ENCODE data around the gene BNC2.

Gene BNC2

GRCh38 chr9:16398691-16399090, 471.8 kb downstream of the BNC2 start:
- DNase-seq, result no peak

- DNase-seq, result peak; percentile 47
These were observed 474.1 kb downstream of the BNC2 start for GRCh38 chr9:16396389-16396788.

- no peak for DNase-seq
These were observed 479.1 kb downstream of the BNC2 start for GRCh38 chr9:16391369-16391768.

- DNase-seq, result no peak
These were observed 483.1 kb downstream of the BNC2 start for GRCh38 chr9:16387382-16387781.

GRCh38 chr9:16386827-16387077, 483.7 kb downstream of the BNC2 start:
- DNase-seq, result no peak

- DNase-seq, result peak; percentile 51
These were observed 484.3 kb downstream of the BNC2 start for GRCh38 chr9:16386007-16386826.

- peak; percentile 83 for DNase-seq
These were observed 484.9 kb downstream of the BNC2 start for GRCh38 chr9:16385590-16385989.

- DNase-seq, result no peak
These were observed 485.5 kb downstream of the BNC2 start for GRCh38 chr9:16384993-16385392.

GRCh38 chr9:16377311-16377710, 493.2 kb downstream of the BNC2 start:
- no peak for DNase-seq

GRCh38 chr9:16371306-16371705, 499.2 kb downstream of the BNC2 start:
- no peak for DNase-seq

- DNase-seq, result no peak
These were observed 499.8 kb downstream of the BNC2 start for GRCh38 chr9:16370647-16371046.

GRCh38 chr9:16369427-16369826, 501.0 kb downstream of the BNC2 start:
- no peak for DNase-seq

- DNase-seq, result peak; percentile 92
These were observed 502.0 kb downstream of the BNC2 start for GRCh38 chr9:16368237-16369087.

- peak; percentile 94 for DNase-seq
These were observed 502.8 kb downstream of the BNC2 start for GRCh38 chr9:16367605-16368231.

- no peak for DNase-seq
These were observed 506.1 kb downstream of the BNC2 start for GRCh38 chr9:16364347-16364746.

GRCh38 chr9:16363916-16364315, 506.6 kb downstream of the BNC2 start:
- no peak for DNase-seq

- DNase-seq, result no peak
These were observed 507.2 kb downstream of the BNC2 start for GRCh38 chr9:16363073-16363781.

GRCh38 chr9:16361939-16362338, 508.5 kb downstream of the BNC2 start:
- no peak for DNase-seq

- peak; percentile 65 for DNase-seq
These were observed 509.4 kb downstream of the BNC2 start for GRCh38 chr9:16361118-16361517.

GRCh38 chr9:16360247-16360646, 510.2 kb downstream of the BNC2 start:
- DNase-seq, result no peak

All from EL (cell line).